HepG2 (cell line): Measurements from ENCODE around the gene OR52W1. TPM values are rescaled to one million over a fixed set of nuclear protein-coding genes. Genes with fewer than 3 reads are reported as not detected.

Source experiments
- CREB1 ChIP-seq, 2 experiments: fragments of 450-650 bp in 1 of 2; IDR thresholded peaks; 2 replicates each; pipeline ENCODE4 v1.6.1; 2016 to 2017; ENCODE audit warnings: control low read depth in 1 of 2, mild to moderate bottlenecking in 1 of 2, missing compliant biosample characterization in 1 of 2, missing genetic modification characterization in 1 of 2
- CTCF ChIP-seq: sonication (generic); formaldehyde crosslinking; IDR thresholded peaks from 2 replicates; pipeline ENCODE4 v1.5.0; 2020; ENCODE audit warnings: mild to moderate bottlenecking, missing genetic modification reagents, moderate library complexity
- E2F5 ChIP-seq: sonication (generic); formaldehyde crosslinking; conservative IDR thresholded peaks from 2 replicates; pipeline ENCODE4 v1.4.0; 2020; ENCODE audit warnings: missing genetic modification reagents
- EZH2 ChIP-seq: conservative IDR thresholded peaks from 2 replicates; pipeline ENCODE4 v1.6.1; 2012; ENCODE audit warnings: mild to moderate bottlenecking, low read depth, low read length, moderate library complexity
- FLYWCH1 ChIP-seq: sonication (generic); formaldehyde crosslinking; IDR thresholded peaks from 2 replicates; pipeline ENCODE4 v1.8.1; 2023; ENCODE audit warnings: mild to moderate bottlenecking, missing genetic modification reagents
- FOXK2 ChIP-seq: fragments of 450-650 bp; IDR thresholded peaks from 2 replicates; pipeline ENCODE4 v1.6.1; 2016
- GZF1 ChIP-seq: sonication (generic); formaldehyde crosslinking; IDR thresholded peaks from 2 replicates; pipeline ENCODE4 v1.5.1; 2020; ENCODE audit warnings: mild to moderate bottlenecking, missing genetic modification reagents
- MBNL3 ChIP-seq: fragments of 250-450 bp; sonication (Bioruptor Pico); conservative IDR thresholded peaks from 2 replicates; pipeline ENCODE4 v1.8.0; 2022; ENCODE audit warnings: mild to moderate bottlenecking, inconsistent platforms
- NR0B2 ChIP-seq: sonication (generic); formaldehyde crosslinking; IDR thresholded peaks from 2 replicates; pipeline ENCODE4 v1.4.0; 2020; ENCODE audit warnings: mild to moderate bottlenecking, missing genetic modification reagents
- ONECUT2 ChIP-seq: sonication (generic); formaldehyde crosslinking; IDR thresholded peaks from 2 replicates; pipeline ENCODE4 v1.4.0; 2020; ENCODE audit warnings: missing genetic modification reagents
- PHF20 ChIP-seq: sonication (generic); formaldehyde crosslinking; IDR thresholded peaks from 2 replicates; pipeline ENCODE4 v1.5.0; 2020; ENCODE audit warnings: mild to moderate bottlenecking, missing genetic modification reagents
- PHF5A ChIP-seq: IDR thresholded peaks from one replicate; pipeline ENCODE4 v1.6.1; 2018; ENCODE audit warnings: low read depth, missing genetic modification reagents; ENCODE audit not compliant: unreplicated experiment
- PHF8 ChIP-seq: sonication (generic); formaldehyde crosslinking; IDR thresholded peaks from 2 replicates; pipeline ENCODE4 v1.5.0; 2020; ENCODE audit warnings: missing genetic modification reagents
- SNAPC2 ChIP-seq: sonication (generic); formaldehyde crosslinking; IDR thresholded peaks from 2 replicates; pipeline ENCODE4 v1.8.1; 2022; ENCODE audit warnings: mild to moderate bottlenecking, missing genetic modification reagents
- STAG1 ChIP-seq: sonication (generic); formaldehyde crosslinking; IDR thresholded peaks from 2 replicates; pipeline ENCODE4 v1.4.0; 2020; ENCODE audit warnings: missing genetic modification reagents
- TEAD2 ChIP-seq: sonication (generic); formaldehyde crosslinking; IDR thresholded peaks from 2 replicates; pipeline ENCODE4 v1.9.0; 2021; ENCODE audit warnings: missing genetic modification reagents
- THYN1 ChIP-seq: sonication (generic); formaldehyde crosslinking; IDR thresholded peaks from 2 replicates; pipeline ENCODE4 v1.8.1; 2023; ENCODE audit warnings: low read depth, mild to moderate bottlenecking, moderate library complexity, missing genetic modification reagents, borderline replicate concordance
- ZFP1 ChIP-seq: IDR thresholded peaks from 2 replicates; pipeline ENCODE4 v1.6.1; 2016
- ZNF124 ChIP-seq: sonication (generic); formaldehyde crosslinking; IDR thresholded peaks from 2 replicates; pipeline ENCODE4 v1.4.0; 2020; ENCODE audit warnings: missing genetic modification reagents
- ZNF17 ChIP-seq: sonication (generic); formaldehyde crosslinking; IDR thresholded peaks from 2 replicates; pipeline ENCODE4 v1.5.0; 2020; ENCODE audit warnings: mild to moderate bottlenecking, missing genetic modification reagents
- ZNF503 ChIP-seq: sonication (generic); formaldehyde crosslinking; IDR thresholded peaks from 2 replicates; pipeline ENCODE4 v1.4.0; 2020; ENCODE audit warnings: missing genetic modification reagents
- ZNF557 ChIP-seq: sonication (generic); formaldehyde crosslinking; IDR thresholded peaks from 2 replicates; pipeline ENCODE4 v1.4.0; 2020; ENCODE audit warnings: missing genetic modification reagents
- ZNF597 ChIP-seq: sonication (generic); formaldehyde crosslinking; IDR thresholded peaks from 2 replicates; pipeline ENCODE4 v1.5.0; 2020; ENCODE audit warnings: missing genetic modification reagents
- ZNF652 ChIP-seq: IDR thresholded peaks from 2 replicates; pipeline ENCODE4 v1.6.1; 2016; ENCODE audit warnings: low read depth, borderline replicate concordance
- ZNF768 ChIP-seq: sonication (generic); formaldehyde crosslinking; IDR thresholded peaks from 2 replicates; pipeline ENCODE4 v1.4.0; 2020; ENCODE audit warnings: missing genetic modification reagents
- polyA plus RNA-seq, 8 experiments: library from polyadenylated mRNA; depleted of rRNA in 3 of 8; stranded (reverse) in 7 of 8; unstranded in 1 of 8; fragments of >200 nt; fragmentation: Illumina TruSeq in 4 of 8; extraction: Trizol in 4 of 8; gene quantifications; 2 replicates each; pipeline versions ENCODE4 v1.2.1 to v1.2.3, GENCODE V29; 2011 to 2016; ENCODE audit warnings: low read depth in 4 of 8, missing spikeins in 1 of 8, mixed read lengths in 1 of 8; ENCODE audit not compliant: insufficient read depth in 1 of 8
- total RNA-seq, 5 experiments: library from RNA; depleted of rRNA; stranded (reverse); fragments of >200 nt; fragmentation: Illumina TruSeq; extraction: Trizol; gene quantifications; 2 replicates each; pipeline ENCODE4 v1.2.3, GENCODE V29; 2016; ENCODE audit warnings: low read depth in 1 of 5

The OR52W1 gene
- total and polyA plus RNA-seq, 2 of the 13 experiments (the other 11 are each of a cell fraction or from before 2014, with no cell fraction given): not detected

- TF ChIP-seq STAG1 (CRISPR knock-in tag) (no peak), E2F5 (peak; percentile 67; the same call in 1 of the 2 replicates), FLYWCH1 (CRISPR knock-in tag) (no peak), SNAPC2 (CRISPR knock-in tag) (no peak), TEAD2 (no peak), MBNL3 (CRISPR knock-in tag) (no peak), CTCF (CRISPR knock-in tag) (peak; percentile 4; the same call in 1 of the 2 replicates), ZNF124 (no peak), ZNF17 (no peak), ONECUT2 (CRISPR knock-in tag) (no peak), ZNF652 (CRISPR knock-in tag) (no peak), ZNF768 (peak; percentile 42; the same call in 1 of the 2 replicates), PHF20 (CRISPR knock-in tag) (peak; percentile 75; the same call in 1 of the 2 replicates), FOXK2 (peak; percentile 29; the same call in 1 of the 2 replicates), ZNF503 (no peak), ZFP1 (no peak), PHF8 (peak; percentile 88), THYN1 (CRISPR knock-in tag) (no peak), GZF1 (CRISPR knock-in tag) (no peak), PHF5A (no peak), EZH2 (no peak), ZNF557 (CRISPR knock-in tag) (no peak), CREB1 (IDR thresholded peaks at IDR 0.05) (peak; percentile 86), CREB1 (CRISPR knock-in tag; IDR thresholded peaks at IDR 0.05) (peak; percentile 69; the same call in 1 of the 2 replicates), NR0B2 (peak; percentile 64), ZNF597 (no peak)
Observed at GRCh38 chr11:6234387-6235107, 35.5 kb downstream of the OR52W1 start, which contains the start of gene FHIP1B (continued).
